HepG2 (cell line): ENCODE results near the gene MXRA8. TPM values are rescaled to one million over a fixed set of nuclear protein-coding genes. Genes with fewer than 3 reads are reported as not detected.

Experiments
- AKAP8 ChIP-seq: sonication (generic); formaldehyde crosslinking; IDR thresholded peaks from 2 replicates; pipeline ENCODE4 v1.5.1; 2020; ENCODE audit warnings: mild to moderate bottlenecking, missing genetic modification reagents
- MTF2 ChIP-seq: sonication (generic); formaldehyde crosslinking; IDR thresholded peaks from 2 replicates; pipeline ENCODE4 v1.5.0; 2020; ENCODE audit warnings: missing genetic modification reagents, borderline replicate concordance
- NAIF1 ChIP-seq: sonication (generic); formaldehyde crosslinking; IDR thresholded peaks from 2 replicates; pipeline ENCODE4 v1.5.0; 2020; ENCODE audit warnings: mild to moderate bottlenecking, missing genetic modification reagents, borderline replicate concordance
- PHF5A ChIP-seq: IDR thresholded peaks from one replicate; pipeline ENCODE4 v1.6.1; 2018; ENCODE audit warnings: low read depth, missing genetic modification reagents; ENCODE audit not compliant: unreplicated experiment
- TBX3 ChIP-seq: fragments of 450-650 bp; IDR thresholded peaks from 2 replicates; pipeline ENCODE4 v1.6.1; 2017; ENCODE audit warnings: antibody characterized with exemption, mild to moderate bottlenecking, inconsistent platforms, borderline replicate concordance
- ZSCAN25 ChIP-seq: sonication (generic); formaldehyde crosslinking; IDR thresholded peaks from 2 replicates; pipeline ENCODE4 v1.8.0; 2022; ENCODE audit warnings: mild to moderate bottlenecking, missing genetic modification reagents
- polyA plus RNA-seq, 8 experiments: library from polyadenylated mRNA; depleted of rRNA in 3 of 8; stranded (reverse) in 7 of 8; unstranded in 1 of 8; fragments of >200 nt; fragmentation: Illumina TruSeq in 4 of 8; extraction: Trizol in 4 of 8; gene quantifications; 2 replicates each; pipeline versions ENCODE4 v1.2.1 to v1.2.3, GENCODE V29; 2011 to 2016; ENCODE audit warnings: low read depth in 4 of 8, missing spikeins in 1 of 8, mixed read lengths in 1 of 8; ENCODE audit not compliant: insufficient read depth in 1 of 8
- total RNA-seq, 5 experiments: library from RNA; depleted of rRNA; stranded (reverse); fragments of >200 nt; fragmentation: Illumina TruSeq; extraction: Trizol; gene quantifications; 2 replicates each; pipeline ENCODE4 v1.2.3, GENCODE V29; 2016; ENCODE audit warnings: low read depth in 1 of 5
- TF ChIP-seq, protein P1 (sequence below): sonication (generic); formaldehyde crosslinking; IDR thresholded peaks from 2 replicates; pipeline ENCODE4 v1.5.1; 2020; ENCODE audit warnings: missing genetic modification reagents, mild to moderate bottlenecking, borderline replicate concordance
- TF ChIP-seq, protein P2 (sequence below): sonication (generic); formaldehyde crosslinking; IDR thresholded peaks from 2 replicates; pipeline ENCODE4 v1.5.1; 2020; ENCODE audit warnings: mild to moderate bottlenecking, missing genetic modification reagents, borderline replicate concordance
- TF ChIP-seq, protein P3 (sequence below): sonication (generic); formaldehyde crosslinking; IDR thresholded peaks from 2 replicates; pipeline ENCODE4 v1.4.0; 2020; ENCODE audit warnings: missing genetic modification reagents, mild to moderate bottlenecking, borderline replicate concordance
- TF ChIP-seq, protein P4 (sequence below), 2 experiments: sonication (generic) in 1 of 2; formaldehyde crosslinking in 1 of 2; IDR thresholded peaks; 2 replicates each; pipeline versions ENCODE4 v1.6.1 to v1.9.0; 2014 to 2022; ENCODE audit warnings: antibody characterized with exemption in 1 of 2, borderline replicate concordance in 1 of 2, inconsistent platforms in 1 of 2, low read depth in 1 of 2, missing genetic modification reagents in 1 of 2

Gene MXRA8
- total and polyA plus RNA-seq, 2 of the 13 experiments (the other 11 are each of a cell fraction or from before 2014, with no cell fraction given) = 19.8 to 44.8 TPM

DNA sequence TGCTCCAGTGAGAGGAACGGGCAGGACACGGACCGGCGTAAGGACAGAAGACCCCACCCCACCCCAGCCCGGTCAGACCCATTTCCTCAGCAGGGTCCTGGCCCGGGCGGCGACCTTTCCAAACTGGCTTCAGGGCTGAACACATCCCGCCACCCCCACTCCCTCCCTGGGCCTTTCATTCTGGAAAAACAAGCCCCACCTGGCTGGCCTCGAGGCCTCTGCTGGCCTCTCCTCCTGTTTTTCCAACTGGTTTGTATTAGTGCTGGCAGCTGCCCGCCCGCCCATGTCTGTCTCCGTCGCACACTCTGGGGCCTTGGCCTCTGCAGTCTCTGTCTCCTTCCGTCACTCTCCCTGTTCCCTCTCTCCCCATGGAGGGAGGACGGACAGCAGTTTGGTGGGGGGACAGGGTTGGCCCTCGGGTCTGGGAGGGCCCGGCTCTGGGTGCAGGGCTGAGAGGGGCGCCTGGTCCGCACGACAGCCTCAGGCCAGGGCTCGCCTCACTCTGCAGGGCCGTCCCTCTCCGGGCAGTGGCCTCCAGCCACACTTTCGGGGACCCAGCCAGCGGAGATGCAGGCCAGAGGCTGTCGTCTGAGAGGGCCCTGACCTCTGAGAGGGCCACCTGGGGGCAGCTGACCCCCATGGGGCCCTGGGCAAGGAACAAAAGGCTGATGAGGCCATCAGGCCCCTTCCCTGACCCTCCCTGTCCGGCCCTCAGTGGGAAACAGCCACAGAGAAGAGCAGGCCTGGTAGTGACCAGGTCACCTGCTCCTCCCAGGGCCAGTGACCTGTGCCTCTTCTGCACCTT is 1.5 kb upstream of the MXRA8 start (continued):
- TF ChIP-seq, protein P1, sequence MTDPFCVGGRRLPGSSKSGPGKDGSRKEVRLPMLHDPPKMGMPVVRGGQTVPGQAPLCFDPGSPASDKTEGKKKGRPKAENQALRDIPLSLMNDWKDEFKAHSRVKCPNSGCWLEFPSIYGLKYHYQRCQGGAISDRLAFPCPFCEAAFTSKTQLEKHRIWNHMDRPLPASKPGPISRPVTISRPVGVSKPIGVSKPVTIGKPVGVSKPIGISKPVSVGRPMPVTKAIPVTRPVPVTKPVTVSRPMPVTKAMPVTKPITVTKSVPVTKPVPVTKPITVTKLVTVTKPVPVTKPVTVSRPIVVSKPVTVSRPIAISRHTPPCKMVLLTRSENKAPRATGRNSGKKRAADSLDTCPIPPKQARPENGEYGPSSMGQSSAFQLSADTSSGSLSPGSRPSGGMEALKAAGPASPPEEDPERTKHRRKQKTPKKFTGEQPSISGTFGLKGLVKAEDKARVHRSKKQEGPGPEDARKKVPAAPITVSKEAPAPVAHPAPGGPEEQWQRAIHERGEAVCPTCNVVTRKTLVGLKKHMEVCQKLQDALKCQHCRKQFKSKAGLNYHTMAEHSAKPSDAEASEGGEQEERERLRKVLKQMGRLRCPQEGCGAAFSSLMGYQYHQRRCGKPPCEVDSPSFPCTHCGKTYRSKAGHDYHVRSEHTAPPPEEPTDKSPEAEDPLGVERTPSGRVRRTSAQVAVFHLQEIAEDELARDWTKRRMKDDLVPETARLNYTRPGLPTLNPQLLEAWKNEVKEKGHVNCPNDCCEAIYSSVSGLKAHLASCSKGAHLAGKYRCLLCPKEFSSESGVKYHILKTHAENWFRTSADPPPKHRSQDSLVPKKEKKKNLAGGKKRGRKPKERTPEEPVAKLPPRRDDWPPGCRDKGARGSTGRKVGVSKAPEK (CRISPR knock-in tag) = no peak
- TF ChIP-seq, protein P2, sequence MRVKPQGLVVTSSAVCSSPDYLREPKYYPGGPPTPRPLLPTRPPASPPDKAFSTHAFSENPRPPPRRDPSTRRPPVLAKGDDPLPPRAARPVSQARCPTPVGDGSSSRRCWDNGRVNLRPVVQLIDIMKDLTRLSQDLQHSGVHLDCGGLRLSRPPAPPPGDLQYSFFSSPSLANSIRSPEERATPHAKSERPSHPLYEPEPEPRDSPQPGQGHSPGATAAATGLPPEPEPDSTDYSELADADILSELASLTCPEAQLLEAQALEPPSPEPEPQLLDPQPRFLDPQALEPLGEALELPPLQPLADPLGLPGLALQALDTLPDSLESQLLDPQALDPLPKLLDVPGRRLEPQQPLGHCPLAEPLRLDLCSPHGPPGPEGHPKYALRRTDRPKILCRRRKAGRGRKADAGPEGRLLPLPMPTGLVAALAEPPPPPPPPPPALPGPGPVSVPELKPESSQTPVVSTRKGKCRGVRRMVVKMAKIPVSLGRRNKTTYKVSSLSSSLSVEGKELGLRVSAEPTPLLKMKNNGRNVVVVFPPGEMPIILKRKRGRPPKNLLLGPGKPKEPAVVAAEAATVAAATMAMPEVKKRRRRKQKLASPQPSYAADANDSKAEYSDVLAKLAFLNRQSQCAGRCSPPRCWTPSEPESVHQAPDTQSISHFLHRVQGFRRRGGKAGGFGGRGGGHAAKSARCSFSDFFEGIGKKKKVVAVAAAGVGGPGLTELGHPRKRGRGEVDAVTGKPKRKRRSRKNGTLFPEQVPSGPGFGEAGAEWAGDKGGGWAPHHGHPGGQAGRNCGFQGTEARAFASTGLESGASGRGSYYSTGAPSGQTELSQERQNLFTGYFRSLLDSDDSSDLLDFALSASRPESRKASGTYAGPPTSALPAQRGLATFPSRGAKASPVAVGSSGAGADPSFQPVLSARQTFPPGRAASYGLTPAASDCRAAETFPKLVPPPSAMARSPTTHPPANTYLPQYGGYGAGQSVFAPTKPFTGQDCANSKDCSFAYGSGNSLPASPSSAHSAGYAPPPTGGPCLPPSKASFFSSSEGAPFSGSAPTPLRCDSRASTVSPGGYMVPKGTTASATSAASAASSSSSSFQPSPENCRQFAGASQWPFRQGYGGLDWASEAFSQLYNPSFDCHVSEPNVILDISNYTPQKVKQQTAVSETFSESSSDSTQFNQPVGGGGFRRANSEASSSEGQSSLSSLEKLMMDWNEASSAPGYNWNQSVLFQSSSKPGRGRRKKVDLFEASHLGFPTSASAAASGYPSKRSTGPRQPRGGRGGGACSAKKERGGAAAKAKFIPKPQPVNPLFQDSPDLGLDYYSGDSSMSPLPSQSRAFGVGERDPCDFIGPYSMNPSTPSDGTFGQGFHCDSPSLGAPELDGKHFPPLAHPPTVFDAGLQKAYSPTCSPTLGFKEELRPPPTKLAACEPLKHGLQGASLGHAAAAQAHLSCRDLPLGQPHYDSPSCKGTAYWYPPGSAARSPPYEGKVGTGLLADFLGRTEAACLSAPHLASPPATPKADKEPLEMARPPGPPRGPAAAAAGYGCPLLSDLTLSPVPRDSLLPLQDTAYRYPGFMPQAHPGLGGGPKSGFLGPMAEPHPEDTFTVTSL (CRISPR knock-in tag) = no peak
- no peak for TF ChIP-seq NAIF1 (CRISPR knock-in tag)
- TF ChIP-seq ZSCAN25 (CRISPR knock-in tag) = 0 out of 2 replicates have a peak, but pooled peaks have one; percentile 63
- peak; percentile 37 for TF ChIP-seq PHF5A
- TF ChIP-seq MTF2 (CRISPR knock-in tag) = no peak
- no peak for TF ChIP-seq TBX3
- TF ChIP-seq, protein P3, sequence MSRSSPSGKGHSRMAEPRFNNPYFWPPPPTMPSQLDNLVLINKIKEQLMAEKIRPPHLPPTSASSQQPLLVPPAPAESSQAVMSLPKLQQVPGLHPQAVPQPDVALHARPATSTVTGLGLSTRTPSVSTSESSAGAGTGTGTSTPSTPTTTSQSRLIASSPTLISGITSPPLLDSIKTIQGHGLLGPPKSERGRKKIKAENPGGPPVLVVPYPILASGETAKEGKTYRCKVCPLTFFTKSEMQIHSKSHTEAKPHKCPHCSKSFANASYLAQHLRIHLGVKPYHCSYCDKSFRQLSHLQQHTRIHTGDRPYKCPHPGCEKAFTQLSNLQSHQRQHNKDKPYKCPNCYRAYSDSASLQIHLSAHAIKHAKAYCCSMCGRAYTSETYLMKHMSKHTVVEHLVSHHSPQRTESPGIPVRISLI = no peak
- TF ChIP-seq, protein P4, sequence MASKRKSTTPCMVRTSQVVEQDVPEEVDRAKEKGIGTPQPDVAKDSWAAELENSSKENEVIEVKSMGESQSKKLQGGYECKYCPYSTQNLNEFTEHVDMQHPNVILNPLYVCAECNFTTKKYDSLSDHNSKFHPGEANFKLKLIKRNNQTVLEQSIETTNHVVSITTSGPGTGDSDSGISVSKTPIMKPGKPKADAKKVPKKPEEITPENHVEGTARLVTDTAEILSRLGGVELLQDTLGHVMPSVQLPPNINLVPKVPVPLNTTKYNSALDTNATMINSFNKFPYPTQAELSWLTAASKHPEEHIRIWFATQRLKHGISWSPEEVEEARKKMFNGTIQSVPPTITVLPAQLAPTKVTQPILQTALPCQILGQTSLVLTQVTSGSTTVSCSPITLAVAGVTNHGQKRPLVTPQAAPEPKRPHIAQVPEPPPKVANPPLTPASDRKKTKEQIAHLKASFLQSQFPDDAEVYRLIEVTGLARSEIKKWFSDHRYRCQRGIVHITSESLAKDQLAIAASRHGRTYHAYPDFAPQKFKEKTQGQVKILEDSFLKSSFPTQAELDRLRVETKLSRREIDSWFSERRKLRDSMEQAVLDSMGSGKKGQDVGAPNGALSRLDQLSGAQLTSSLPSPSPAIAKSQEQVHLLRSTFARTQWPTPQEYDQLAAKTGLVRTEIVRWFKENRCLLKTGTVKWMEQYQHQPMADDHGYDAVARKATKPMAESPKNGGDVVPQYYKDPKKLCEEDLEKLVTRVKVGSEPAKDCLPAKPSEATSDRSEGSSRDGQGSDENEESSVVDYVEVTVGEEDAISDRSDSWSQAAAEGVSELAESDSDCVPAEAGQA (IDR thresholded peaks at IDR 0.05; ENCODE audit: low read depth) = no peak
- TF ChIP-seq, protein P4 (CRISPR knock-in tag; IDR thresholded peaks at IDR 0.05; ENCODE audit: borderline replicate concordance) = no peak
- TF ChIP-seq AKAP8 (CRISPR knock-in tag) = peak; percentile 12; the same call in 1 of the 2 replicates
